HepG2 (cell line): ENCODE measurements around the gene ZNF444. TPM values are rescaled to one million over a fixed set of nuclear protein-coding genes. Genes with fewer than 3 reads are reported as not detected.
A peak's percentile ranks its signal among the peaks of the same experiment; 100 is the strongest.

Experiments used
- AGO1 ChIP-seq: fragments of 200-400 bp; formaldehyde crosslinking; IDR thresholded peaks from 2 replicates; pipeline ENCODE4 v1.6.1; 2017; ENCODE audit warnings: mild to moderate bottlenecking, low read depth, low read length, moderate library complexity; ENCODE audit not compliant: poor library complexity, severe bottlenecking
- ARNT ChIP-seq: fragments of 450-650 bp; IDR thresholded peaks from 2 replicates; pipeline ENCODE4 v1.6.1; 2017
- CBX5 ChIP-seq: sonication (generic); formaldehyde crosslinking; IDR thresholded peaks from 2 replicates; pipeline ENCODE4 v1.4.0; 2020; ENCODE audit warnings: missing genetic modification reagents, borderline replicate concordance
- KDM6A ChIP-seq: IDR thresholded peaks from 2 replicates; pipeline ENCODE4 v1.6.1; 2016; ENCODE audit warnings: low read depth
- MLLT10 ChIP-seq: sonication (generic); formaldehyde crosslinking; IDR thresholded peaks from 2 replicates; pipeline ENCODE4 v1.4.0; 2020; ENCODE audit warnings: missing genetic modification reagents
- MNT ChIP-seq: fragments of 450-650 bp; IDR thresholded peaks from 2 replicates; pipeline ENCODE4 v1.6.1; 2016
- MTA3 ChIP-seq: sonication (generic); formaldehyde crosslinking; IDR thresholded peaks from 2 replicates; pipeline ENCODE4 v1.4.0; 2020; ENCODE audit warnings: missing genetic modification reagents
- MTF1 ChIP-seq: sonication (generic); formaldehyde crosslinking; IDR thresholded peaks from 2 replicates; pipeline ENCODE4 v1.5.0; 2020; ENCODE audit warnings: missing genetic modification reagents
- NFATC3 ChIP-seq: sonication (generic); formaldehyde crosslinking; IDR thresholded peaks from 2 replicates; pipeline ENCODE4 v1.5.1; 2020; ENCODE audit warnings: mild to moderate bottlenecking, missing genetic modification reagents
- NFE2L1 ChIP-seq: sonication (generic); formaldehyde crosslinking; IDR thresholded peaks from 2 replicates; pipeline ENCODE4 v1.4.0; 2020; ENCODE audit warnings: missing genetic modification reagents, mild to moderate bottlenecking, borderline replicate concordance
- RBM39 ChIP-seq: fragments of 200-400 bp; formaldehyde crosslinking; IDR thresholded peaks from one replicate; pipeline ENCODE4 v1.6.1; 2018; ENCODE audit warnings: antibody characterized with exemption, mild to moderate bottlenecking, low read depth, low read length; ENCODE audit not compliant: poor library complexity, severe bottlenecking
- RNF2 ChIP-seq: fragments of 450-650 bp; conservative IDR thresholded peaks from 2 replicates; pipeline ENCODE4 v1.6.1; 2016; ENCODE audit warnings: low read depth
- SATB2 ChIP-seq: sonication (generic); formaldehyde crosslinking; IDR thresholded peaks from 2 replicates; pipeline ENCODE4 v1.5.0; 2020; ENCODE audit warnings: missing genetic modification reagents
- SNAPC2 ChIP-seq: sonication (generic); formaldehyde crosslinking; IDR thresholded peaks from 2 replicates; pipeline ENCODE4 v1.8.1; 2022; ENCODE audit warnings: mild to moderate bottlenecking, missing genetic modification reagents
- SRSF9 ChIP-seq: fragments of 200-400 bp; formaldehyde crosslinking; IDR thresholded peaks from 2 replicates; pipeline ENCODE4 v1.6.1; 2018; ENCODE audit warnings: borderline replicate concordance, mild to moderate bottlenecking, low read depth, low read length; ENCODE audit not compliant: insufficient read depth, poor library complexity, severe bottlenecking
- ZFX ChIP-seq: sonication (generic); formaldehyde crosslinking; IDR thresholded peaks from 2 replicates; pipeline ENCODE4 v1.4.0; 2020; ENCODE audit warnings: mild to moderate bottlenecking, low read depth, missing genetic modification reagents, moderate library complexity
- ZNF143 ChIP-seq: sonication (generic); formaldehyde crosslinking; IDR thresholded peaks from 2 replicates; pipeline ENCODE4 v1.4.0; 2020; ENCODE audit warnings: missing genetic modification reagents
- ZNF292 ChIP-seq: sonication (generic); formaldehyde crosslinking; IDR thresholded peaks from 2 replicates; pipeline ENCODE4 v1.8.1; 2022; ENCODE audit warnings: mild to moderate bottlenecking, low read depth, missing genetic modification reagents, borderline replicate concordance
- ZNF460 ChIP-seq: sonication (generic); formaldehyde crosslinking; IDR thresholded peaks from 2 replicates; pipeline ENCODE4 v1.5.1; 2020; ENCODE audit warnings: missing genetic modification reagents, mild to moderate bottlenecking, borderline replicate concordance
- ZNF589 ChIP-seq: sonication (generic); formaldehyde crosslinking; conservative IDR thresholded peaks from 2 replicates; pipeline ENCODE4 v1.8.0; 2022; ENCODE audit warnings: mild to moderate bottlenecking, moderate library complexity, missing genetic modification reagents
- ZNF607 ChIP-seq: sonication (generic); formaldehyde crosslinking; IDR thresholded peaks from 2 replicates; pipeline ENCODE4 v1.5.1; 2020; ENCODE audit warnings: missing genetic modification reagents, mild to moderate bottlenecking, borderline replicate concordance
- ZNF781 ChIP-seq: sonication (generic); formaldehyde crosslinking; IDR thresholded peaks from 2 replicates; pipeline ENCODE4 v1.5.1; 2020; ENCODE audit warnings: borderline replicate concordance, mild to moderate bottlenecking, missing genetic modification reagents; ENCODE audit errors: not compliant biosample characterization
- ZNF790 ChIP-seq: sonication (generic); formaldehyde crosslinking; IDR thresholded peaks from 2 replicates; pipeline ENCODE4 v1.8.0; 2022; ENCODE audit warnings: missing genetic modification reagents, mild to moderate bottlenecking, borderline replicate concordance
- ZNF839 ChIP-seq: sonication (generic); formaldehyde crosslinking; IDR thresholded peaks from 2 replicates; pipeline ENCODE4 v1.4.0; 2020; ENCODE audit warnings: missing genetic modification reagents, mild to moderate bottlenecking, borderline replicate concordance
- polyA plus RNA-seq, 8 experiments: library from polyadenylated mRNA; depleted of rRNA in 3 of 8; stranded (reverse) in 7 of 8; unstranded in 1 of 8; fragments of >200 nt; fragmentation: Illumina TruSeq in 4 of 8; extraction: Trizol in 4 of 8; gene quantifications; 2 replicates each; pipeline versions ENCODE4 v1.2.1 to v1.2.3, GENCODE V29; 2011 to 2016; ENCODE audit warnings: low read depth in 4 of 8, missing spikeins in 1 of 8, mixed read lengths in 1 of 8; ENCODE audit not compliant: insufficient read depth in 1 of 8
- total RNA-seq, 5 experiments: library from RNA; depleted of rRNA; stranded (reverse); fragments of >200 nt; fragmentation: Illumina TruSeq; extraction: Trizol; gene quantifications; 2 replicates each; pipeline ENCODE4 v1.2.3, GENCODE V29; 2016; ENCODE audit warnings: low read depth in 1 of 5
- TF ChIP-seq, protein P1 (sequence below): sonication (generic); formaldehyde crosslinking; IDR thresholded peaks from 2 replicates; pipeline ENCODE4 v1.4.0; 2020; ENCODE audit warnings: missing genetic modification reagents
- TF ChIP-seq, protein P2 (sequence below): IDR thresholded peaks from 2 replicates; pipeline ENCODE4 v1.6.1; 2016

ZNF444 gene
- total and polyA plus RNA-seq, 2 of the 13 experiments (the other 11 are each of a cell fraction or from before 2014, with no cell fraction given) = 27.4 to 30.3 TPM

GRCh38 chr19:56170261-56170660 lies 29.2 kb downstream of the ZNF444 start (continued):
- no peak for TF ChIP-seq ZNF790
- no peak for TF ChIP-seq ARNT
- TF ChIP-seq MTF1 (CRISPR knock-in tag) = no peak
- TF ChIP-seq, protein P1, sequence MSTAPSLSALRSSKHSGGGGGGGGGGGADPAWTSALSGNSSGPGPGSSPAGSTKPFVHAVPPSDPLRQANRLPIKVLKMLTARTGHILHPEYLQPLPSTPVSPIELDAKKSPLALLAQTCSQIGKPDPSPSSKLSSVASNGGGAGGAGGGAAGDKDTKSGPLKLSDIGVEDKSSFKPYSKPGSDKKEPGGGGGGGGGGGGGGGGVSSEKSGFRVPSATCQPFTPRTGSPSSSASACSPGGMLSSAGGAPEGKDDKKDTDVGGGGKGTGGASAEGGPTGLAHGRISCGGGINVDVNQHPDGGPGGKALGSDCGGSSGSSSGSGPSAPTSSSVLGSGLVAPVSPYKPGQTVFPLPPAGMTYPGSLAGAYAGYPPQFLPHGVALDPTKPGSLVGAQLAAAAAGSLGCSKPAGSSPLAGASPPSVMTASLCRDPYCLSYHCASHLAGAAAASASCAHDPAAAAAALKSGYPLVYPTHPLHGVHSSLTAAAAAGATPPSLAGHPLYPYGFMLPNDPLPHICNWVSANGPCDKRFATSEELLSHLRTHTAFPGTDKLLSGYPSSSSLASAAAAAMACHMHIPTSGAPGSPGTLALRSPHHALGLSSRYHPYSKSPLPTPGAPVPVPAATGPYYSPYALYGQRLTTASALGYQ (CRISPR knock-in tag) = no peak
- 0 out of 2 replicates have a peak, but pooled peaks have one; percentile 63 for TF ChIP-seq CBX5 (CRISPR knock-in tag)
- TF ChIP-seq RBM39 = no peak
- peak; percentile 89 for TF ChIP-seq MNT
- TF ChIP-seq NFE2L1 (CRISPR knock-in tag) = peak; percentile 82; the same call in 1 of the 2 replicates
- no peak for TF ChIP-seq SATB2 (CRISPR knock-in tag)
- TF ChIP-seq, protein P2, sequence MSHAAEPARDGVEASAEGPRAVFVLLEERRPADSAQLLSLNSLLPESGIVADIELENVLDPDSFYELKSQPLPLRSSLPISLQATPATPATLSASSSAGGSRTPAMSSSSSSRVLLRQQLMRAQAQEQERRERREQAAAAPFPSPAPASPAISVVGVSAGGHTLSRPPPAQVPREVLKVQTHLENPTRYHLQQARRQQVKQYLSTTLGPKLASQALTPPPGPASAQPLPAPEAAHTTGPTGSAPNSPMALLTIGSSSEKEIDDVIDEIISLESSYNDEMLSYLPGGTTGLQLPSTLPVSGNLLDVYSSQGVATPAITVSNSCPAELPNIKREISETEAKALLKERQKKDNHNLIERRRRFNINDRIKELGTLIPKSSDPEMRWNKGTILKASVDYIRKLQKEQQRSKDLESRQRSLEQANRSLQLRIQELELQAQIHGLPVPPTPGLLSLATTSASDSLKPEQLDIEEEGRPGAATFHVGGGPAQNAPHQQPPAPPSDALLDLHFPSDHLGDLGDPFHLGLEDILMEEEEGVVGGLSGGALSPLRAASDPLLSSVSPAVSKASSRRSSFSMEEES (CRISPR knock-in tag) = peak; percentile 58; the same call in 1 of the 2 replicates
- no peak for TF ChIP-seq MLLT10
- no peak for TF ChIP-seq AGO1
- no peak for TF ChIP-seq ZNF839
- TF ChIP-seq RNF2 = peak; percentile 52; the same call in 1 of the 2 replicates
- TF ChIP-seq SRSF9 = no peak
- no peak for TF ChIP-seq SNAPC2 (CRISPR knock-in tag)
- peak; percentile 74 for TF ChIP-seq ZNF607 (CRISPR knock-in tag)
- no peak for TF ChIP-seq ZNF781 (CRISPR knock-in tag)
- peak; percentile 52; the same call in 1 of the 2 replicates for TF ChIP-seq ZFX (CRISPR knock-in tag)
- no peak for TF ChIP-seq NFATC3 (CRISPR knock-in tag)
- TF ChIP-seq MTA3 (CRISPR knock-in tag) = no peak
- peak; percentile 77; the same call in 1 of the 2 replicates for TF ChIP-seq ZNF292
- no peak for TF ChIP-seq ZNF460 (CRISPR knock-in tag)
- TF ChIP-seq ZNF143 (CRISPR knock-in tag) = 0 out of 2 replicates have a peak, but pooled peaks have one; percentile 39
- 0 out of 2 replicates have a peak, but pooled peaks have one; percentile 49 for TF ChIP-seq KDM6A (CRISPR knock-in tag)
- TF ChIP-seq ZNF589 (CRISPR knock-in tag) = 0 out of 2 replicates have a peak, but pooled peaks have one; percentile 65
